ENCODE measurements around the gene MTUS2.

- no peak for TF ChIP-seq CTCF (conservative IDR thresholded peaks at IDR 0.05; ENCODE audit: low read depth, low read length)
- no peak for TF ChIP-seq EZH2 (IDR thresholded peaks at IDR 0.05; ENCODE audit: borderline replicate concordance, low read depth, low read length, poor library complexity, severe bottlenecking)
These were observed 186.3 kb downstream of the MTUS2 start for GRCh38 chr13:29006359-29006850.
